HL-60/S4 (cell line): ENCODE results near the gene RFLNA.

Experiments used
- in situ Hi-C: fragments of 300-500 bp; cut with MboI; formaldehyde crosslinking; loops from 2 replicates; pipeline ENCODE4 v1.14.3; 2022; ENCODE audit warnings: low sequenced_read_pairs

Gene RFLNA

DNA sequence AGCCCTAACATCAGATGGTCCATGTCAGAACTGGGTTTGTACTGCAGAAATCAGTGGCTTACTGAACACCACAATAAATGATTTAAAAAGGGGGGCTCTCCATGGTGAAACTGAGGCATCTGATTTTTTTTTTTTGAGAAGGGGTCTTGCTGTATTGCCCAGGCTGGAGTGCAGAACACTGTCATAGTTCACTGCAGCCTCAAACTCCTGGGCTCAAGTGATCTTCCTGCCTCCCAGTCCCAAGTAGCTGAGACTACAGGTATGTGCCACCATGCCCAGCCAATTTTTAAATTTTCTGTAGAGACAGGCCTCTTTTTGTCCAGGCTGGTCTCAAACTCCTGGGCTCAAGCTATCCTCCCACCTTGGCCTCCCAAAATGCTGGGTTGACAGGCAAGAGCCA is 57.4 kb downstream of the RFLNA start:
- in situ Hi-C loops: no loop called here

DNA sequence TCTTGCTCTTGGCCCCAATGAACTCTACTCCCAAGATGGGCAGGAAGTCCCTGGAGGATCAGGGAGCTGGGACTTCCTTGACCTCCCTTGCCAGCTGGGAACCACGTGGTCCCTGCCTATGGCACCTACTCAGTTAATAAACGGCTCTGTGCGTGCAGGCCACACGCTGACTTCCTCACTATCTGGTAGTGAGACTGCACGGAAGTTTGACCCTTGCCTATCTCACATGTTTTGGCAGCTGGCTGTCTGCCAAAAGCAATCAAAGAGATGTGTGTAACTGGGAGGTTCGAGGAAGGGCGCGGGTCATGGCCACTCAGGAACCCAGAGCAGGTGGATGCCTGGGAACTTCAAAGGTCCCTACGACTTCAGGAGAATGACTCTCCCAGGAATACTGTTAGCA is 57.9 kb downstream of the RFLNA start:
- in situ Hi-C loops: no loop called here

DNA sequence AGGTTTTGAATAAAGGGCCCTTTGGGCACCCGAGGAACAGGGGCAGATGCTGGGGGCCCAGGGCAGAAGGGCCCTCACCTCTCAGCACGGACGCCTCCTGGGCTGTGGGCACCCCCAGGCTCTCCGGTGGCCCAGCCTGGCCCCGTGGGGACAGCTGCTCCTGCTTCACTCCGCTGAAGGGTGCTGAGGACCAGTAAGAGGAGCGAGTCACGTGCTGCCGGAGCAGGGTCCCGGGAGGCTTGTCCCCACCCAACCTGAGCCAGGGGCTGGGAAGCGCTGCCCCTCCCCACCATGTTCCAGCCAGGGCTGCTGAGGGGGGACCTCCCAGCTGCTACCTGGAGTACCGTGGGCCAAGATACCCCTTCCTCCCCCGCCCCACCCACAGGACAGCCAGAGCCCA is 59.5 kb downstream of the RFLNA start:
- in situ Hi-C loops: no loop called here

DNA sequence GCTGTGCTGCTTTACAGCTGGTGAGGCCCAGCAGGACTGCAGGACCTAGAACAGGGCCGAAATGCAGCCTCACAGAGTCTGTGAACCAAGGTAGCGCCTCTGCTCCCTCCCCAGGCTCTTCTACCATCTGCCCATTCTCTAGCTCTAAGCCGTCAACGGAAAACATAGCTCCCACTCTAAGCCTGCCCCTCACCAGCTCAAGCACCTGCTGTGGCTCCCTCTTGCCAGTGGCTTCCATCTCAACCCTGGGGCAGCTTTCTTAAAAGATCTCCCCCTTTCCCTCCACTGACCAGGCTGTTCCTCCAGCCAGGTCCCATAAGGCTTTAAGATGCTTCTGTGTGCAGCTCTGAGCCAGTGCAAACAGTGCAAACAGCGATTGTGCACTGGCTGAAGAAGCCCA is 61.3 kb downstream of the RFLNA start:
- in situ Hi-C loops: loop anchor here (5.0 kb wide), 1 partner anchor 81 kb away; no protein-coding TSS in a partner anchor

DNA sequence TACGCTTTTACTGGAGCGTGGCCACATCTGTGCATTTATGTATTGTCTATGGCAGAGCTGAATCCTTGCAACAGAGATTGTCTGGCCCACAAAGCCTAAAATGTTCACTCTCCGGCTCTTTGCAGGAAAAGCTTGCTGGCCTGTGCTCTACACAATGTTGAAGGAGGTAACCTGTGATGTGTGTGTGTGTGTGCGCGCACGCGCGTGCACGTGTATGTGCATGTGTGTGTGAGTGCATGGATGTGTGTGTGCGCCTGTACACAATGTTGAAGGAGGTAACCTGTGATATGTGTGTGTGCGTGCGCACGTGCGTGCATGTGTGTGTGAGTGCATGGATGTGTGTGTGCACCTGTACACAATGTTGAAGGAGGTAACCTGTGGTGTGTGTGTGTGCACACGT is 62.7 kb downstream of the RFLNA start:
- in situ Hi-C loops: loop anchor here (5.0 kb wide), 1 partner anchor 80 kb away; no protein-coding TSS in a partner anchor

DNA sequence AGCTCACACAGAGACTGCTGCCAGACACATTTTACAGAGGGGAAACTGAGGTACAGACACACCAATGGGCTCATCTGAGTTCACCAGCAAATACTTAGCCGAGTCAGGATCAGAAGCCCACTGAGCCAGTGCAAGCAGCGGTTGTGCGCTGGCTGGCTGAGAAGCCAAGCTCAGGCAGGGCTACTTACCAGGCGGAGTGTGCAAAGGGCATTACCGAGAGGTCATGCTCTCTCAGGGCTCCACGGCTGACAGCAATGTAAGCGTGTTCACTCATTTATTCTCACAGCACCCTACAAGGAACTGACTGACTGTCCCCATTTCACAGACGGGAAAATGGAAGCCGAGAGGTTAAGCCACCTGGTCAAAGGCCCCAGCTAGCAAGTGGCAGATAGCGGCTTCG is 63.7 kb downstream of the RFLNA start:
- in situ Hi-C loops: loop anchor here (5.0 kb wide), 1 partner anchor 79 kb away; no protein-coding TSS in a partner anchor

DNA sequence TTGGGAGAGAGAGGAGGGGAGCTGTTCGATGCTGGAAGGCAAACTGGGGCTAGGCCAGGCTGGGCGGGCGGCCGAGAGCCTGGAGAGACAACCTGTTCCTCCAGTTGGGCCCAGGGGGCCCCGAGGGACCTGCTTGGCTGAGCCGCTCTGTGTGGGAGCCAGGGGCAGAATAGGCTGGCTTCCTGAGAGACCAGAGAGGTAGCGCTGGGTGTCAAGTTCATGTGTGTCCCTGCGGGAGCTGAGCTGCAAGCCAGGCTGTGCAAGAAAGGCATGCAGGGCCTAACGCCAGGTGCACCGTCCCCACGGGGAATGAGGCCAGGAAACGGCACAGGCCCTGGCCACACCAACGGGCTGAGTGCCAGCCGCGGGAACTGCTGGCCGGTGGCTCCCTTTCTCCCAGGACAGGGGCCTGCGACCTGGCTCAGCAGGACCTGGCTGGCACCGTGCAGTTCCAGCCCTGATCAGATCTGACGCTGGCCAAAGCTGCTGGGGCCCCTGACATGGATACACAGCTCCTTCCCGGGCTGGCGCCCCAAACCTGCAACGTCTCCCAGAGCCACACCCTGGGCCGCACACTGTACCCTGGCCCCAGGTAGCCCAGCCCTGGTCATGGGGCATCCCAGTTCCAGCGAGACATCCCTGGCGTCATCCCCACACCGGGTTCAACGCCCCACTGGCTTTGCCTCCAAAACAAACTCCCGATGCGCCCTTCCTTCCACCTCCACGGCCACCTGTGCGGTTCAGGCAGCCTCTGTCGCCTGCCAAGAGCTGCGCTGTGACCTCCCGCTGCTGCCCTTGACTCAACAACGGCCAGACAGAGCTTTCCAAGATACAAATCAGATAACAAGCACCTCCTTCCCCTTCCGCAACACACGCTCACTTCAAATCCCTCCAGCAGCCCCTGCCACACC is 65.0 kb downstream of the RFLNA start:
- in situ Hi-C loops: loop anchor here (5.0 kb wide), 1 partner anchor 77 kb away; no protein-coding TSS in a partner anchor

DNA sequence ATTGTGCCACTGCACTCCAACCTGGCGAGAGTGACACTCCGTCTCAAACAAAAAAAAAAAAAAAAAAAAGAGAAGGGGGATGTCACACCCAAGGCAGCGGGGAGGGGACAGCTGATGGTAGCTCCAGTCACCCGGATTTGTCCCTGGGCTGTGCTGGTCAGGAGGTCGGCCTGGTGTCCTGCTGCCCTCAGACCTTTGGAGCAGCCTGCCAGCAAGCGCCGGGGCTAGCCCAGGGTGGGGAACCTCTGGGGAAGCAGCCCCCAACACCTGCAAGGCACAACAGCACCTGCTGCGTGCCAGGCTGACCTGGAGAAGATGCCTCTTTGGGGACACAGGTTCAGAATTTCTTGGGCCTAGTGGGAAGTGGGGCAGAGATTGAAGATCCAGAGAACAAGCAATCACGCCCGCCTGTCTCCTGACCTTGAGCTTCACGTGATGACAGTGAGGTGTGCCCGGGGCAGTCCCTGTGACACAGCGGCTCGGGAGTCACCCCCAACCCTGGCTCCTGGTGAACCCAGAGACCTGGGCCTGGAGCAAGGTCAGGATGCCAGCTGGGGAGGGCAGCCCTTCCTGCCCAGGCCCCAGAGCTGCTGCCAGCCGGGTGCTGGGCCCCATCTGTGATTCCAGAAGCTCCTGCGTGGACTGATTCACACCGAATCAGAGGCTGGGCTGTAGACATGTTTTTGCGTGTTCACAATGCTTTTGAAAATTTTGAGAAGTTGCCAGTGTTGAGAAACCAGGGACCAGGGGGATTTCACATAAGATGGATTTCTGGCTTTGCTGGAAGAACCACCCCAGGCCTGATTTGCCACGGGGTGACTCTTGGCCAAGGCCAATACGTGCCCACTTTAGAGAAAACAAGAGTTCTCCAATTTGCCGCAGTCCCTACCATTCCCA is 66.4 kb downstream of the RFLNA start:
- in situ Hi-C loops: no loop called here

DNA sequence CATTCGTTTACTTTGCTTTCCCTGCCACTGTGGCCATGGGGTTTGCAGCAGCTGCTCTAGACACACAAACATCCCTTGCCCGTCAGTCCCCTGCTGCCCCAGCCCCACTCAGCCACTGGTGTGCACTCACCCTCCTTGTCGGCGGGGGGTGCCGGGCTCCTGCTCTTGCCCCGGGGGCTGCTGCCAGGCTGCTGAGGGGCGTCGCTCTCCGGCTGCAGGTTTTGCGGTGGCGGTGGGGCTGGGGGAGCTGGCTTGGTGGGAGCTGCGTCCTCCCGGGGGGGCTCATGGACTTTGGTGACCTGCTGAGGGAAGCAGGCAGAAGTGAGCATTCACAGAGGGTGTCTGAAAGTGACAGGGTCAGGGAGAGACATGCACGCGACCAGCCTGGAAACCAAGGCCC is 67.1 kb downstream of the RFLNA start:
- in situ Hi-C loops: no loop called here

DNA sequence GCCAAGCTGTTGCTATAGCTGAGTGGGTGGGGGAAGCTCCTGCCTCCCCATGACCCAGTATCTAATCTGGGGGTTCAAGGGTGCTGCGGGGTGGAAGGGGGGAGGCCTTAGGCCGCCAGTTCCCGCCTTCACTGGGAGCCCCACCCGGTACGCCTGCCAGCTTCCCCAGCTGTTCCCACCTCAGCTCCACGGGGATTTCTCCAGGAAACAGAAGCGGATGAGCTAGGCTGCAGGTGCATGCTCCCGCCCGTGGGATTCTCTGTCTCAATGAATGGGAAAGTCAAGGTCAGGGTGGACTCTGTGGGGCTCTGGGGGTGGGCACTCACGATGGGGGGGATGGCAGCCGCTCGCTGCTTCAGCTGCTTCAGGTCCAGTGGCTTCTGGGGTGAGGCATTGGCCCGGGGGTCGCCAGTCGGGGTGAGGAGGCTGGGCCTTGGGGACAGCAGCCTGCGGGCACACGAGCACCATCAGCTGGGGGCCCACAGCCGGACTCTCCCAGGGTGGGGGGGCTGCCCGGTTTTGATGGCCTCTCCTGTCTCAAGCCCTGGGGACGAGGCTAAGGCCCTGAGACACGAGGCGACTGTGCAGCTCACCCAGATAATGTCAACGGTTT is 68.6 kb downstream of the RFLNA start:
- in situ Hi-C loops: no loop called here

DNA sequence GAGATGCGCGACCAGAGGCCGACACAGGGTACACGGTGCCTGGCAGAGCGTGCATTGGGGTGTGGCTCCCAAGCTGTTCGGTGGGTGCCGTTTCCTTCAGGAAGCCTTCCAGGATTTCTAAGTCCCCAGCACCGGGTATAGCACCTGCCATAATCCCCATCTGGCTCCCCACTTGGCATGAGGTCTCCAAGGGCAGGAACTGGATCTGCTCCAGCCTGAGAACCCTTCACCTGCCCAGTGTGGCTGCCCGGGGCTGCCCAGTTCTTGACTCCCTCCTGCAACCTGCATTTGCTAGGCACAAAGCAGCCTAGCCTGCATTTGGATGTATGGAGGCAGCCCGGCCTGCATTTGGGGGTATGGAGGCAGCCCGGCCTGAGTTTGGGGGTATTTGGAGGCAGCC is 69.7 kb downstream of the RFLNA start:
- in situ Hi-C loops: no loop called here
